ENCODE measurements around the gene CCDC92. TPM values are rescaled to one million over a fixed set of nuclear protein-coding genes. Genes with fewer than 3 reads are reported as not detected.

CCDC92 gene
- total RNA-seq, 1 experiment from 2014 or later: 16.8 TPM

GRCh38 chr12:123937707-123938591, 34.7 kb downstream of the CCDC92 start:
- Histone ChIP-seq H3K4me1 (no peaks in the 10 kb centered on the region), H3K9me3 (peaks cover 4% of the 10 kb centered on the region; the same call in 1 of the 2 replicates), H3K36me3 (ENCODE audit: control insufficient read depth, insufficient read depth, low read length) (peaks cover 1% of the 10 kb centered on the region), H3K27me3 (replicated peaks; ENCODE audit: control insufficient read depth, insufficient read depth, low read length) (no peaks in the 10 kb centered on the region), H3K4me3 (ENCODE audit: low read depth, low read length) (no peak overlapping the region)
- no peak for DNase-seq
- CTCF ChIA-PET: no interaction called here
- no peak for TF ChIP-seq CTCF (IDR thresholded peaks at IDR 0.05; ENCODE audit: insufficient read depth in 1 of 2, low read depth in 1 of 2, low read length in 1 of 2, severe bottlenecking in 1 of 2, unreplicated experiment in 1 of 2)
- H3K27me3 Mint-ChIP-seq (ENCODE audit: insufficient read depth, unreplicated experiment): no peaks in the 10 kb centered on the region
- intact Hi-C loops (cut with micrococcal nuclease; ENCODE audit: unreplicated experiment): no loop called here
- no peaks in the 10 kb centered on the region for H3K9me3 Mint-ChIP-seq (ENCODE audit: unreplicated experiment)
- H3K4me1 Mint-ChIP-seq (ENCODE audit: low read depth, unreplicated experiment): peaks cover 11% of the 10 kb centered on the region
- POLR2A ChIA-PET: no interaction called here
- H3K27ac Mint-ChIP-seq (ENCODE audit: unreplicated experiment): peak overlapping the region; percentile 17
- peaks cover 22% of the 10 kb centered on the region for H3K36me3 Mint-ChIP-seq (ENCODE audit: insufficient read depth, unreplicated experiment)
- BruUV-seq (replicated peaks): no TSS peak
- no peak overlapping the region for H3K4me3 Mint-ChIP-seq (ENCODE audit: unreplicated experiment)

- Mint-ChIP-seq H3K4me3 (ENCODE audit: unreplicated experiment) (no peak overlapping the region), H3K27me3 (ENCODE audit: insufficient read depth, unreplicated experiment) (no peaks in the 10 kb centered on the region), H3K36me3 (ENCODE audit: insufficient read depth, unreplicated experiment) (peaks cover 22% of the 10 kb centered on the region), H3K9me3 (ENCODE audit: unreplicated experiment) (no peaks in the 10 kb centered on the region), H3K27ac (ENCODE audit: unreplicated experiment) (no peak overlapping the region), H3K4me1 (ENCODE audit: low read depth, unreplicated experiment) (peaks cover 11% of the 10 kb centered on the region)
- ChIA-PET CTCF (no interaction called here), POLR2A (no interaction called here)
- H3K27me3 ChIP-seq (replicated peaks; ENCODE audit: control insufficient read depth, insufficient read depth, low read length): no peaks in the 10 kb centered on the region
- BruUV-seq (replicated peaks): no TSS peak
- peaks cover 4% of the 10 kb centered on the region; the same call in 1 of the 2 replicates for H3K9me3 ChIP-seq
- no peak for TF ChIP-seq CTCF (IDR thresholded peaks at IDR 0.05; ENCODE audit: insufficient read depth in 1 of 2, low read depth in 1 of 2, low read length in 1 of 2, severe bottlenecking in 1 of 2, unreplicated experiment in 1 of 2)
- H3K4me1 ChIP-seq: no peaks in the 10 kb centered on the region
- H3K36me3 ChIP-seq (ENCODE audit: control insufficient read depth, insufficient read depth, low read length): peaks cover 1% of the 10 kb centered on the region
- DNase-seq: no peak
- H3K4me3 ChIP-seq (ENCODE audit: low read depth, low read length): no peak overlapping the region
- intact Hi-C loops (cut with micrococcal nuclease; ENCODE audit: unreplicated experiment): no loop called here
These were observed 35.5 kb downstream of the CCDC92 start for GRCh38 chr12:123936956-123937706.

GRCh38 chr12:123936471-123936870, 36.2 kb downstream of the CCDC92 start:
- H3K4me1 ChIP-seq: no peaks in the 10 kb centered on the region
- no peaks in the 10 kb centered on the region for H3K27me3 ChIP-seq (replicated peaks; ENCODE audit: control insufficient read depth, insufficient read depth, low read length)
- POLR2A ChIA-PET: no interaction called here
- no peaks in the 10 kb centered on the region for H3K27me3 Mint-ChIP-seq (ENCODE audit: insufficient read depth, unreplicated experiment)
- H3K4me3 ChIP-seq (ENCODE audit: low read depth, low read length): no peak overlapping the region
- DNase-seq: no peak
- no peak overlapping the region for H3K4me3 Mint-ChIP-seq (ENCODE audit: unreplicated experiment)
- CTCF ChIA-PET: no interaction called here
- no peaks in the 10 kb centered on the region for H3K9me3 ChIP-seq
- peaks cover 19% of the 10 kb centered on the region for H3K36me3 Mint-ChIP-seq (ENCODE audit: insufficient read depth, unreplicated experiment)
- H3K27ac Mint-ChIP-seq (ENCODE audit: unreplicated experiment): no peak overlapping the region
- H3K9me3 Mint-ChIP-seq (ENCODE audit: unreplicated experiment): no peaks in the 10 kb centered on the region
- no peak for TF ChIP-seq CTCF (IDR thresholded peaks at IDR 0.05; ENCODE audit: insufficient read depth in 1 of 2, low read depth in 1 of 2, low read length in 1 of 2, severe bottlenecking in 1 of 2, unreplicated experiment in 1 of 2)
- no peaks in the 10 kb centered on the region; the same call in none of the 2 replicates for H3K36me3 ChIP-seq (ENCODE audit: control insufficient read depth, insufficient read depth, low read length)
- intact Hi-C loops (cut with micrococcal nuclease; ENCODE audit: unreplicated experiment): no loop called here
- H3K4me1 Mint-ChIP-seq (ENCODE audit: low read depth, unreplicated experiment): peaks cover 11% of the 10 kb centered on the region
- TSS peak; percentile 65 for BruUV-seq (replicated peaks)
